ENCODE results near the gene LRFN2.

LRFN2 gene

GRCh38 chr6:40543776-40544175 lies 43.4 kb downstream of the LRFN2 start:
- no peak for DNase-seq (ENCODE audit: low spot score)

- no peak for DNase-seq (ENCODE audit: low spot score)
Measured at GRCh38 chr6:40543146-40543545, 44.0 kb downstream of the LRFN2 start.

GRCh38 chr6:40542175-40542764 lies 44.9 kb downstream of the LRFN2 start:
- no peak for DNase-seq (ENCODE audit: low spot score)

GRCh38 chr6:40541556-40542174 lies 45.5 kb downstream of the LRFN2 start:
- DNase-seq (ENCODE audit: low spot score), result no peak

- no peak for DNase-seq (ENCODE audit: low spot score)
Measured at GRCh38 chr6:40540790-40541189, 46.4 kb downstream of the LRFN2 start.

GRCh38 chr6:40539853-40540252 lies 47.3 kb downstream of the LRFN2 start:
- DNase-seq (ENCODE audit: low spot score), result no peak

- no peak for DNase-seq (ENCODE audit: low spot score)
Measured at GRCh38 chr6:40538556-40538955, 48.6 kb downstream of the LRFN2 start.

GRCh38 chr6:40537446-40537845 lies 49.7 kb downstream of the LRFN2 start:
- no peak for DNase-seq (ENCODE audit: low spot score)

- DNase-seq (ENCODE audit: low spot score), result no peak
Measured at GRCh38 chr6:40536442-40536841, 50.7 kb downstream of the LRFN2 start.

GRCh38 chr6:40535819-40536380 lies 51.3 kb downstream of the LRFN2 start:
- DNase-seq (ENCODE audit: low spot score), result no peak

GRCh38 chr6:40535110-40535818 lies 51.9 kb downstream of the LRFN2 start:
- no peak for DNase-seq (ENCODE audit: low spot score)

GRCh38 chr6:40532349-40533000 lies 54.7 kb downstream of the LRFN2 start:
- no peak for DNase-seq (ENCODE audit: low spot score)

- DNase-seq (ENCODE audit: low spot score), result no peak
Measured at GRCh38 chr6:40529919-40530318, 57.2 kb downstream of the LRFN2 start.

GRCh38 chr6:40529040-40529439 lies 58.1 kb downstream of the LRFN2 start:
- no peak for DNase-seq (ENCODE audit: low spot score)

GRCh38 chr6:40528051-40528450 lies 59.1 kb downstream of the LRFN2 start:
- DNase-seq (ENCODE audit: low spot score), result no peak

GRCh38 chr6:40526036-40526435 lies 61.1 kb downstream of the LRFN2 start:
- DNase-seq (ENCODE audit: low spot score), result no peak

- no peak for DNase-seq (ENCODE audit: low spot score)
Measured at GRCh38 chr6:40524797-40525585, 62.2 kb downstream of the LRFN2 start.

- no peak for DNase-seq (ENCODE audit: low spot score)
Measured at GRCh38 chr6:40523505-40524172, 63.5 kb downstream of the LRFN2 start.

- DNase-seq (ENCODE audit: low spot score), result no peak
Measured at GRCh38 chr6:40521496-40521895, 65.7 kb downstream of the LRFN2 start.

GRCh38 chr6:40520678-40521077 lies 66.5 kb downstream of the LRFN2 start:
- no peak for DNase-seq (ENCODE audit: low spot score)

GRCh38 chr6:40520084-40520483 lies 67.1 kb downstream of the LRFN2 start:
- DNase-seq (ENCODE audit: low spot score), result no peak
